ENCODE results near the gene JMJD7. TPM values are rescaled to one million over a fixed set of nuclear protein-coding genes. Genes with fewer than 3 reads are reported as not detected.
A peak's percentile ranks its signal among the peaks of the same experiment; 100 is the strongest.

JMJD7 gene
- total RNA-seq, 1 donor from 2014 or later = 12.1 TPM

- DNase-seq = no peak
- intact Hi-C loops (cut with micrococcal nuclease) = no loop called here
- peaks cover 27% of the 10 kb centered on the region for H3K4me1 ChIP-seq
- no peaks in the 10 kb centered on the region for H3K9me3 ChIP-seq (replicated peaks)
- no peak for TF ChIP-seq CTCF (IDR thresholded peaks at IDR 0.05; ENCODE audit: borderline replicate concordance)
- H3K36me3 ChIP-seq = no peaks in the 10 kb centered on the region
- H3K27me3 ChIP-seq (ENCODE audit: low read depth) = no peaks in the 10 kb centered on the region
- H3K27ac ChIP-seq (replicated peaks) = no peak overlapping the region
- H3K4me3 ChIP-seq = no peak overlapping the region
These were observed 45.3 kb upstream of the JMJD7 start for GRCh38 chr15:41782371-41783282.

GRCh38 chr15:41783296-41783695, 44.6 kb upstream of the JMJD7 start:
- H3K27ac ChIP-seq (replicated peaks) = no peak overlapping the region
- DNase-seq = no peak
- no peaks in the 10 kb centered on the region for H3K9me3 ChIP-seq (replicated peaks)
- intact Hi-C loops (cut with micrococcal nuclease) = no loop called here
- no peak overlapping the region for H3K4me3 ChIP-seq
- TF ChIP-seq CTCF (IDR thresholded peaks at IDR 0.05; ENCODE audit: borderline replicate concordance) = no peak
- no peaks in the 10 kb centered on the region for H3K27me3 ChIP-seq (ENCODE audit: low read depth)
- no peaks in the 10 kb centered on the region for H3K36me3 ChIP-seq
- peaks cover 22% of the 10 kb centered on the region for H3K4me1 ChIP-seq

GRCh38 chr15:41788262-41788661, 39.6 kb upstream of the JMJD7 start:
- Histone ChIP-seq H3K9me3 (replicated peaks) (no peaks in the 10 kb centered on the region), H3K4me3 (no peak overlapping the region), H3K27ac (replicated peaks) (no peak overlapping the region), H3K36me3 (no peaks in the 10 kb centered on the region), H3K27me3 (ENCODE audit: low read depth) (no peaks in the 10 kb centered on the region), H3K4me1 (peaks cover 43% of the 10 kb centered on the region)
- no peak for TF ChIP-seq CTCF (IDR thresholded peaks at IDR 0.05; ENCODE audit: borderline replicate concordance)
- intact Hi-C loops (cut with micrococcal nuclease) = no loop called here
- DNase-seq = no peak

- TF ChIP-seq CTCF (IDR thresholded peaks at IDR 0.05; ENCODE audit: borderline replicate concordance) = no peak
- intact Hi-C loops (cut with micrococcal nuclease) = no loop called here
- H3K4me3 ChIP-seq = no peak overlapping the region
- H3K36me3 ChIP-seq = no peaks in the 10 kb centered on the region
- no peaks in the 10 kb centered on the region for H3K27me3 ChIP-seq (ENCODE audit: low read depth)
- no peaks in the 10 kb centered on the region for H3K9me3 ChIP-seq (replicated peaks)
- no peak for DNase-seq
- peaks cover 52% of the 10 kb centered on the region for H3K4me1 ChIP-seq
- no peak overlapping the region for H3K27ac ChIP-seq (replicated peaks)
These were observed 38.7 kb upstream of the JMJD7 start for GRCh38 chr15:41789236-41789635.

GRCh38 chr15:41789662-41790061, 38.2 kb upstream of the JMJD7 start:
- Histone ChIP-seq H3K4me1 (peaks cover 52% of the 10 kb centered on the region), H3K36me3 (no peaks in the 10 kb centered on the region), H3K27me3 (ENCODE audit: low read depth) (no peaks in the 10 kb centered on the region), H3K4me3 (no peak overlapping the region), H3K9me3 (replicated peaks) (no peaks in the 10 kb centered on the region), H3K27ac (replicated peaks) (peak overlapping the region; percentile 69)
- no peak for DNase-seq
- intact Hi-C loops (cut with micrococcal nuclease) = no loop called here
- no peak for TF ChIP-seq CTCF (IDR thresholded peaks at IDR 0.05; ENCODE audit: borderline replicate concordance)

Measured in left ventricle myocardium inferior (tissue), 1 donor.